Gastroesophageal sphincter (tissue), 4 donors: ENCODE data around the gene COL18A1. TPM values are rescaled to one million over a fixed set of nuclear protein-coding genes. Genes with fewer than 3 reads are reported as not detected.
"Not testable (repeated sequence)": the region's sequence is repeated elsewhere in the genome, so short reads cannot be mapped to it uniquely, and the experiment has no call there.

ENCODE experiments used
- ATAC-seq: fragments of 150-250 bp; one replicate; pipeline ENCODE4 v1.9.1; 2016; ENCODE audit warnings: mild to moderate bottlenecking, moderate library complexity
- H3K27ac ChIP-seq, 4 donors: fragments of 200-600 bp; sonication (generic) in 3 of 4; 1 replicate in 3 of 4; 2 replicates in 1 of 4; pipeline ENCODE4 v1.5.1; 2016 to 2019
- H3K27me3 ChIP-seq: fragments of 200-600 bp; sonication (generic); one replicate; pipeline ENCODE4 v1.5.1; 2019
- H3K36me3 ChIP-seq, 2 donors: fragments of 200-600 bp; sonication (generic); one replicate each; pipeline ENCODE4 v1.5.1; 2019; ENCODE audit warnings: control low read depth in 1 of 2
- H3K4me1 ChIP-seq, 3 donors: fragments of 200-600 bp; sonication (generic); 1 replicate in 2 of 3; 2 replicates in 1 of 3; pipeline ENCODE4 v1.5.1; 2016 to 2019; ENCODE audit warnings: control low read depth in 2 of 3
- H3K4me3 ChIP-seq, 2 donors: fragments of 200-600 bp; sonication (generic); one replicate each; pipeline ENCODE4 v1.5.1; 2019; ENCODE audit warnings: mild to moderate bottlenecking in 1 of 2, moderate library complexity in 1 of 2
- H3K9me3 ChIP-seq, 3 donors: fragments of 200-600 bp; sonication (generic); one replicate each; pipeline ENCODE4 v1.5.1; 2017 to 2019; ENCODE audit warnings: control low read depth in 2 of 3
- CTCF ChIP-seq, 4 experiments: fragments of 200-600 bp in 2 of 4; fragments of 450-650 bp in 2 of 4; sonication (generic) in 1 of 4; IDR thresholded peaks; one replicate each; pipeline ENCODE4 v1.5.1; 2017 to 2019; ENCODE audit warnings: antibody characterized with exemption in 4 of 4, mild to moderate bottlenecking in 2 of 4, moderate library complexity in 2 of 4
- EP300 ChIP-seq: sonication (generic); formaldehyde crosslinking; IDR thresholded peaks from one replicate; pipeline ENCODE4 v1.6.1; 2017; ENCODE audit warnings: antibody characterized with exemption, mild to moderate bottlenecking
- POLR2A ChIP-seq, 2 donors: fragments of 450-650 bp; IDR thresholded peaks; one replicate each; pipeline ENCODE4 v1.6.1; 2017; ENCODE audit warnings: antibody characterized with exemption in 2 of 2, mild to moderate bottlenecking in 2 of 2, moderate library complexity in 1 of 2
- POLR2AphosphoS5 ChIP-seq: sonication (generic); formaldehyde crosslinking; IDR thresholded peaks from one replicate; pipeline ENCODE4 v1.6.1; 2017; ENCODE audit warnings: antibody characterized with exemption
- WGBS, 2 donors: methylation state at CpG; one replicate each; pipeline ENCODE4 v1.1.5; 2018; ENCODE audit warnings: low coverage in 1 of 2; 5-methylcytosine and 5-hydroxymethylcytosine counted together
- total RNA-seq, 4 donors: library from RNA; depleted of rRNA; stranded (reverse); fragments of >200 nt; gene quantifications; one replicate each; pipeline ENCODE4 v1.1.0, GENCODE V29; 2016

The COL18A1 gene
- total RNA-seq, 4 donors from 2014 or later: 69.3 to 116 (median 78.4) TPM

GRCh38 chr21:45523411-45524101 is 118.6 kb downstream of the COL18A1 start:
- Histone ChIP-seq H3K27ac (no peak overlapping the region), H3K36me3 (peaks cover 0 to 23% of the 10 kb centered on the region in 2 donors), H3K4me3 (no peak overlapping the region), H3K9me3 (peaks cover 0 to 40% (median 0%) of the 10 kb centered on the region in 3 donors), H3K4me1 (no peaks in the 10 kb centered on the region), H3K27me3 (no peaks in the 10 kb centered on the region)
- no peak for ATAC-seq
- TF ChIP-seq CTCF (IDR thresholded peaks at IDR 0.05): no peak
- TF ChIP-seq POLR2AphosphoS5: no peak
- no peak for TF ChIP-seq EP300
- TF ChIP-seq POLR2A (IDR thresholded peaks at IDR 0.05): no peak
- 40% methylated on average over 1 of the region's 16 CpGs; no CpG with 5 or more reads in 1 of the 2 donors for WGBS, 2 donors

GRCh38 chr21:45524756-45525152 is 119.8 kb downstream of the COL18A1 start:
- Histone ChIP-seq H3K9me3 (peaks cover 0 to 28% (median 0%) of the 10 kb centered on the region in 3 donors), H3K4me1 (no peaks in the 10 kb centered on the region), H3K36me3 (peaks cover 0 to 29% of the 10 kb centered on the region in 2 donors), H3K4me3 (no peak overlapping the region), H3K27ac (no peak overlapping the region), H3K27me3 (no peaks in the 10 kb centered on the region)
- ATAC-seq: no peak
- TF ChIP-seq POLR2A (IDR thresholded peaks at IDR 0.05): no peak
- TF ChIP-seq EP300: no peak
- TF ChIP-seq CTCF (IDR thresholded peaks at IDR 0.05): no peak
- no peak for TF ChIP-seq POLR2AphosphoS5
- no CpG with 5 or more reads among the region's 11 CpGs for WGBS, 2 donors

- no peak for TF ChIP-seq POLR2A (IDR thresholded peaks at IDR 0.05)
- no peak for TF ChIP-seq POLR2AphosphoS5
- TF ChIP-seq EP300: no peak
- no peak for TF ChIP-seq CTCF (IDR thresholded peaks at IDR 0.05)
- peaks cover 0 to 29% of the 10 kb centered on the region in 2 donors for H3K36me3 ChIP-seq
- no CpG with 5 or more reads among the region's 29 CpGs for WGBS, 2 donors
- no peak overlapping the region for H3K4me3 ChIP-seq
- H3K27ac ChIP-seq: no peak overlapping the region
- no peaks in the 10 kb centered on the region for H3K4me1 ChIP-seq
- peaks cover 0 to 22% (median 0%) of the 10 kb centered on the region in 3 donors for H3K9me3 ChIP-seq
- H3K27me3 ChIP-seq: no peaks in the 10 kb centered on the region
- no peak for ATAC-seq
These were observed 120.4 kb downstream of the COL18A1 start for GRCh38 chr21:45525153-45525909.

GRCh38 chr21:45525910-45526306 is 120.9 kb downstream of the COL18A1 start:
- peaks cover 0 to 16% (median 0%) of the 10 kb centered on the region in 3 donors for H3K9me3 ChIP-seq
- no peaks in the 10 kb centered on the region for H3K4me1 ChIP-seq
- peaks cover 0 to 28% of the 10 kb centered on the region in 2 donors for H3K36me3 ChIP-seq
- 100% methylated on average over 1 of the region's 11 CpGs for WGBS, 2 donors
- no peak for TF ChIP-seq POLR2A (IDR thresholded peaks at IDR 0.05)
- TF ChIP-seq CTCF (IDR thresholded peaks at IDR 0.05): no peak
- TF ChIP-seq EP300: no peak
- TF ChIP-seq POLR2AphosphoS5: no peak
- H3K4me3 ChIP-seq: no peak overlapping the region
- no peaks in the 10 kb centered on the region for H3K27me3 ChIP-seq
- no peak overlapping the region for H3K27ac ChIP-seq
- no peak for ATAC-seq

- H3K36me3 ChIP-seq: peaks cover 0 to 34% of the 10 kb centered on the region in 2 donors
- H3K27me3 ChIP-seq, H3K9me3 ChIP-seq, H3K4me3 ChIP-seq, H3K27ac ChIP-seq, ATAC-seq, H3K4me1 ChIP-seq: not testable (repeated sequence)
- 84 to 88% methylated on average over 5 to 6 of the region's 19 CpGs for WGBS, 2 donors
These were observed 122.4 kb downstream of the COL18A1 start for GRCh38 chr21:45527151-45527999.
